ENCODE data around the gene PAX7.

DNA sequence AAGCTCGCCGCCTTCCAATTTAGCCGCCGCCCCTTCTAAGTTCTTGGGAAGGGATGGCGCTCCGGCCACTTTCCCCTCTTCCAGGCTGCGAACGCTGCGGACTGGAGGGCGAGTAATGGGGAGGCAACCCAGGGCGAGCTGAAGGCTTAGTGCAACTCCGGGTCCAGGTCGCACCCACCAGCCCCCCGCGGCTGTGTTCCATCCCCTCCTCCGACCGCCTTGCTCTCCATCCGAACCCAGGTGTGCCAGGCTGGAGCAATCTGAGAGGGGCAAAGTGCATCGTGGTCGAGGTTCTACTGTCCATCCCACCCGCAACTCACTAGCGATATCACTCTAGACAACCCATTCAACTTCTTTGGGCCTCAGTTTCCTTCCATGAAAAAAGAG is 13.4 kb downstream of the PAX7 start:
- TF ChIP-seq, protein P1, sequence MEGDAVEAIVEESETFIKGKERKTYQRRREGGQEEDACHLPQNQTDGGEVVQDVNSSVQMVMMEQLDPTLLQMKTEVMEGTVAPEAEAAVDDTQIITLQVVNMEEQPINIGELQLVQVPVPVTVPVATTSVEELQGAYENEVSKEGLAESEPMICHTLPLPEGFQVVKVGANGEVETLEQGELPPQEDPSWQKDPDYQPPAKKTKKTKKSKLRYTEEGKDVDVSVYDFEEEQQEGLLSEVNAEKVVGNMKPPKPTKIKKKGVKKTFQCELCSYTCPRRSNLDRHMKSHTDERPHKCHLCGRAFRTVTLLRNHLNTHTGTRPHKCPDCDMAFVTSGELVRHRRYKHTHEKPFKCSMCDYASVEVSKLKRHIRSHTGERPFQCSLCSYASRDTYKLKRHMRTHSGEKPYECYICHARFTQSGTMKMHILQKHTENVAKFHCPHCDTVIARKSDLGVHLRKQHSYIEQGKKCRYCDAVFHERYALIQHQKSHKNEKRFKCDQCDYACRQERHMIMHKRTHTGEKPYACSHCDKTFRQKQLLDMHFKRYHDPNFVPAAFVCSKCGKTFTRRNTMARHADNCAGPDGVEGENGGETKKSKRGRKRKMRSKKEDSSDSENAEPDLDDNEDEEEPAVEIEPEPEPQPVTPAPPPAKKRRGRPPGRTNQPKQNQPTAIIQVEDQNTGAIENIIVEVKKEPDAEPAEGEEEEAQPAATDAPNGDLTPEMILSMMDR (IDR thresholded peaks at IDR 0.05 in 4 of 5, conservative IDR thresholded peaks at IDR 0.05 in 1 of 5), result no peak
- no peak for TF ChIP-seq POLR2A (IDR thresholded peaks at IDR 0.05)
